Measurements from ENCODE around the gene SHC1. TPM values are rescaled to one million over a fixed set of nuclear protein-coding genes. Genes with fewer than 3 reads are reported as not detected.

SHC1 gene
- total RNA-seq, 1 donor from 2014 or later: 216 TPM

DNA sequence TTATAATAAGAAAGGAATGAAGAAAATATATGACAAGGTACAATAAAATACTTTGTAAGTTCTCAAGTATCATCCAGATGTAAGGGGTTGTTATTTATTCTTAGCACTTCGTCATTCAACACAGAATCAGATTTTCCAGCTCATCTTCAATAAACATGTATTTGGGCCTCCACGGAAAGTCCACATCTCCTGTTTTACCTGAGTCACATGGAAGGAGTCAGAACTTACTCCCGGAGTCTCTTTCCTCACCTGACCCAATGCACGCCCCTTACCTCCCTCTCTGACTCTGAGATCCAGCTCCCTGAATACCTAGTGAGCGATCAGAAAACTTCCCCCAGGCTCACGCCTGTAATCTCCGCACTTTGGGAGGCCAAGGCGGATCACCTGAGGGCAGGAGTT lies 32.6 kb downstream of the SHC1 start:
- DNase-seq (ENCODE audit: low spot score): no peak

DNA sequence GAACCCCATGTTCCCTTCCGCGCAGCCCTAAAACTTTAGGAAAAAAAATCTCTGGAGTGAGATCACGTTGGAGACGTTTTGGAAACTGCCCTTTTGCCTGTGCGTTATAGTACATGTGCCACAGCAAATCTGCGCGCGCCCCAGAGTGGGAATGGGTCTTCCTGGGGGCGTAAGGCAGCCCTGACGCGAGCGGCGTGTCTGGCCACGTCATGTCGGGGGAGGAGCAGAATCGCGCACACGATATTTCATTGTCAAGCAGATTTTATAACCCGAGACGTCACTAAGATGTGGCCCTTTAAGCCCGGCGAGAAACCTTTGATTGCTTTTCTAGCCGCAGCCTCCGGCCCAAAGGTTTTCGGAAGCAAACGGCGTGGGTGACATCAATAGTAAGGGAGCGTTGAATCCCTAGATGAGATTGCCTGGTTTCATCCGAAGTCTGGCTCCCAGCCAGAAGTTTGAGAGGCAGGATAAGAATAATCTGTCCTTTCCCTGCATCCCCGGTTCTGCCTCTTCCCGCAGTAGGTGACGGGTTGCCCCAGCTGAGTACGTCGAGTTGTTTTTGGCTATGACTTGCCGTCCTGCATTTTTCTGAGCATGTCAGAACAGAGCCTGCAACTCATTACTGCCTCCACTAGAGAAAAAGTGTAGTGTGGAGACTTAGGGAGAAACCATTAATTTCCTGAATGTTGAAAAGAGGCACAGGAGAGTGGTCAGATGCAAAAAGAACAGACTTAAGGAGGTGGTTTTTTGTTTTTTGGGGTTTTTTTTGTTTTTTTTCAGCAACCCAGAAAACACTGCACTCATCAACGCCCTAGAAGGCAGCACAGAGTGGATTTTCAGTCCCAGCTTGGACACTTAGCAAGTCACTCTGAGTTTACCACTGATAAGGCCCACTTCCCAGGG lies 33.2 kb downstream of the SHC1 start:
- DNase-seq (ENCODE audit: low spot score): peak; percentile 92

DNA sequence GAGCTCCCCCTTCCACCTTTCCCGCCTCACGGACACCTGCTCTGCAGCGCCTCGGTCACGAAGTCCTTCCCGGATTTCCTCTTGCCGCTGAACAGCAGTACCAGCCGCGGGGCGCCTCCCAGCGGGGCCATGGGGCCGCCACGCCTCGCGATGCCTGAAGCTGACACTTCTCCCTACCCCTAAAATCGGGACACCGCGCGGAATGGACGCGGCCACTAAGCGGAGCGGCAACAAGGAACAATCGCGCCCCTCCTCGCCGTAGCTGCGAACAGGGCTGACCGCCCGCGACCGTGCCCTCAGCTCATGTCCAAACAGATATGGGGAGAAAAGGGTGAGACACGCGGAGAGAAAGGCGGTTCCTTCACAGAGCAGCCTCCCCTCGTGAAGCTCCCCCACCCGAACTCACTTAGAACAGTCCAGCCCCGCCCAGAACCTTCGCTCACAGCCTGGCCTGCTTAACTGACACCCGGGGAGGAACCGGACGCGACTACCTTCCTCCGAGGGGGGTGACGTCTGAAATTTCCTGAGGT lies 33.9 kb downstream of the SHC1 start, which contains the start of gene PMVK:
TSS of gene PMVK (minus strand) at position 165 of the 530 bp plus-strand sequence. CDS start at position 131, 34 bp downstream.
- DNase-seq (ENCODE audit: low spot score): peak; percentile 98

DNA sequence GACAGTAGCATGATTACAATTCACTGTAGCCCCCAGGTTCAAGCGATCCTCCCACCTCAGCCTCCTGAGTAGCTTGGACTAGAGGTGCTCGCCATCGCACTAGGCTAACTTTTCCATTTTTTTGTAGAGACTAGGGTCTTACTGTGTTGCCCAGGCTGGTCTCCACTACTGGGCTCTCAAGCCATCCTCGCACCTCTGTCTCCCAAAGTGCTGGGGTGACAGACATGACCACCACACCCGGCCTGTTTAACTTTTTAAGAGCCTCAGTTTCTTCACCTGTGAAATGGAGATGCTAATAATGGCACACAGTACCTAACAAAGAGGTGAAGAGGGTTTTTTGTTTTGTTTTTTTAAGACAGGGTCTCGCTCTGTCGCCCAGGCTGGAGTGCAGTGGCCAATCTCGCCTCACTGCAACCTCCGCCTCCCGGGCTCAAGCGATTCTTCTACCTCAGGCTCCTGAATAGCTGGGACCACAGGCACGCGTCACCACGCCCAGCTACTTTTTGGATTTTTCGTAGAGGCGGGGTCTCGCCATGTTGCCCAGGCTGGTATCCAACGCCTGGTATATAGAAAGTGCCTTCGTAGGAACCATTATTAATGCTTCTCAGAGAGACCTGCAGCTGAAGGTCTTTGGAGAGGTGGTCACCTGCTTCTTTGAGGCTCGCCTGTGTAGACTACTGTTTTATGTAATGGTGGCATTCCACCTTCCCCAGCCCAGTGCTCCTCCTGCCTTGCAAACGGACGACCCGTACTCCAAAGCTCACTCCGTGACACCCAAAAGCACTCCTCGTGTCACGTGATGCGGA lies 34.6 kb downstream of the SHC1 start:
- no peak for DNase-seq (ENCODE audit: low spot score)

DNA sequence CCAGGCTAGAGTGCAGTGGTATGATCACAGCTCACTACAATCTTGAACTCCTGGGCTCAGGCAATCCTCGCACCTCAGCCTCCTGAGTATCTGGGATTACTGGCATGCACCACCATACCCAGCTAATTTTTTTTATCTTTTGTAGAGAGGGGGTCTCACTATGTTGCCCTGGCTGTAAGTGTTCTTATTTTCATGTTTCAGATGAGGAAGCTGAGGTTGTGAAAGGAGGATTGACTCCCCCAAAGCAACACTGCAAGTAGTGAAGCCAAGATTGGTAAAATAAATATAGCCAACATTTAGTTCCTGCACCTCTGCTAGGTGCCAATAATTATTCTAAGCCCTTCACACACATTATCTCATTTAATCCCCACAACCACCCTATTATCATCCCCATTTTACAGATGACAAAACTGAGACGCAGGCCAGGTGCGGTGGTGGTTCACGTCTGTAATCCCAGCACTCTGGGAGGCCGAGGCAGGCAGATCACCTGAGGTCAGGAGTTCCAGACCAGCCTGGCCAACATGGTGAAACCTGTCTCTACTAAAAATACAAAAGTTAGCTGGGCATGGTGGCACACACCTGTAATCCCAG lies 36.1 kb downstream of the SHC1 start:
- DNase-seq (ENCODE audit: low spot score): no peak

DNA sequence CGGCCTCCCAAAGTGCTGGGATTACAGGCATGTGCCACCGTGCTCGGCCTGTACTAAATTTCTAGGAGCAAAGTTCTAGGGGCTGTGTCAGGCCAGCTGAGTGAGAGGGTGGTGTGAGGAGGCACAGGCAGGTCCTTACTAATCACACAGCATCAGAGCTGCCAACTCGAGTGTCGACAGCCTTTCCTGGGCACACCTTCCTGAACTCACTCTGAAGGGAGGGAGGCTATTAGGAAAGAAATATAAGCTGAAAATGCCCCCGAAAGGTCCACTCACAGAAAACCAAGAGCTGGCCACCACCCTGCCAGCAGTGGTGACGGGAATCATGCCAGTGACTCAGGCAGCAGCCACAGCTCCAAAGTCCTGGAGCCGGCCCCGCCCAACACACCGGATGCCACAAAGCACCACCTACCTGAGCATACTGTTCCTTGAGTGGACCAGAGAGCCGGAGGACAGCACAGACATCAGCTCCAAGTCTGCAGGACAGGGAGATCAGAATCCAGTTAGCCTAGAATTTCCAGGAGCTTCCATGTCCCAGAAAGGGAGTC lies 38.5 kb downstream of the SHC1 start:
- peak; percentile 81 for DNase-seq (ENCODE audit: low spot score)

DNA sequence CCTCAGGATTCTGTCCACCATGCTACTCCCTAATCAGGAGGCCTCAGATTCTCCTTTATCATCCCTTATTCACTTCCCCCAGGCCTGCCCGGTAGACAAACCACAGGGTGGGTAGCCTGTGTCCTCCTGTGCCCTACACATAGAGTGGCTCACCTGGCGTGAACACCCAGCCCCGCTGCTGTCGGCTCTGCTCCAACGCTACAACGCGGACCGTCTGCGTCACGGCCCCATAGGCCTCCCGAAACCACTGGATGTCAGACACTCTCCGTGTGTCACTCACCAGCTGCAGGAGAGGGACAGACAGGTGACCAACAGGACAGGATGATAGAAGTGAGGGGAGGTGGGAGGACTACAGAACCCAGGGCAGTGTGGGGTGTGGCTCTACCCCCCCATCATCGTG lies 44.3 kb downstream of the SHC1 start:
- DNase-seq (ENCODE audit: low spot score): no peak

DNA sequence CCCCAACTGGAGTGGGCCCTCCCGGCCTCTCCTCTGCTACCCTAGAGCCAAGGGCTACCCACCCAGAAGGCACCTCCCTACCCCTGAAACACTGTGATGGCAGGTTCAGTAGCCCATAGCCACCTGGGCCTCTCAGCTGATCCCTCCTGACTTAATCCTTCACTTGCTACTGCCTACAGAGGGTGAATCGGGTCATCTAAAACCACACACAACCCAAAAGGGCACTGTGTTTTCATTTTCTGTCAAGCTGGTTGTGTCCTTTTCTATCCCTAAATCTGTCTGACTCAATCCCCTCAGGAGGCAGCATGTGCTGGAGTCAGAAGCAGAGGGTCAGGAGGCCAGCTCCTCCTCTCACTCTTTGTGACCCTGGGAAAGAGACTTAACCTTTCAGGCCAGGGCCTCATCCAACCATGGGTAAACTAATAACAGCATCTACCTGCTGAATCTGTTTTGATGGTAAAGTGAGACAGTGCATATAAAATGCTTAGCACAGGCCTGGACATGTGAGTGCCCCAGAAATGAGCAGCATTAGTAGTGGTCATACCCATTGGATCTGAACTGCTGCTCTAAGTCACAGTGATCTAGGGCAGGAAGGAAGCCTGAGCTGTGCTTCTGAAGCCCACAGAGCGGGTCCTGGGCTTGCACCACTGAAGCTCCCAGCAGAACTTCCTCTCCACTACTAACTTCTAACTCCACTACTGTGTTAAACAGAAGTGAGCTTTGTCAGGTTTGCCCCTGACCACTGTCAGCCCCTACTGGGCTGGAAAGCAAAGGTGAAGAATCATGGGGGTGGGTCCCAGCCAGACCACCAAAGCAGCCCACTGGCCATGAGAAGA lies 45.0 kb downstream of the SHC1 start:
- no peak for DNase-seq (ENCODE audit: low spot score)

DNA sequence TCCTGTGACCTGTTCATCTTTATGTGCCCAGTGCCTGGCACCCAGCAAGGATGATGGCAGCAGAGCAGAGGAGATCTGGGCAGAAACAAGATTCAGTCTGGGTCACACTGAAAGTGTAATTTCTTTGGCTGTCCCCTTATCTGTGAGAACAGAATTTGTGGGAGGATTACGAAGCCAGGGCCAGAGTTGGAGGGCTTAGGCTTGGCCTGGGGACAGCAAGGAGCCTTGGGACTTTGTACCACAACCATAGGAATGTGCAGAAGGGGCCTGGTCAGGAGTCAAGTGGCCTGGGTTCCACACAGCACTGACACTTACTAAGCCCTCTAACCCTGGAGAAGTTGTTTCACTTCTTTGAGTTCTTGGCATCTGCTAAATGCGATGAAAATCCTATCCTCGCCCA lies 46.9 kb downstream of the SHC1 start:
- DNase-seq (ENCODE audit: low spot score): no peak

DNA sequence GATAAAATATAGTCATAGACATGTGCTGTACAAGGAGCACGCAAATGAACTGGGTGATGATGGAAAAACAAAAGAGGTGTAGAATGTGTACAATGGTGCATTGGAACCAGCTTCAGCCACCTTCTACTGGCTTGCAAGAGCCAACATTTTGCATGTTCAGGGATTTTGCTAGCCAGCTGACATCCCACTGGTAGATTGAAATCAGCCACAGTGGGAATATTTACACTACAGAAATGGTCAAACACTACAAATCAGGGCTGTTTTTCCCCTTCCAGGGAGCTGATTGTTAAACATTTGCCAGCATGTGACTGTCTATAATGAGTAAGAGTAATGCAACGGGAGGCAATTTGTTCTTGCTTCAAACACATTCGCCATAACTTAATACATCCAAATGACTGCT lies 57.3 kb downstream of the SHC1 start:
- no peak for DNase-seq (ENCODE audit: low spot score)

DNA sequence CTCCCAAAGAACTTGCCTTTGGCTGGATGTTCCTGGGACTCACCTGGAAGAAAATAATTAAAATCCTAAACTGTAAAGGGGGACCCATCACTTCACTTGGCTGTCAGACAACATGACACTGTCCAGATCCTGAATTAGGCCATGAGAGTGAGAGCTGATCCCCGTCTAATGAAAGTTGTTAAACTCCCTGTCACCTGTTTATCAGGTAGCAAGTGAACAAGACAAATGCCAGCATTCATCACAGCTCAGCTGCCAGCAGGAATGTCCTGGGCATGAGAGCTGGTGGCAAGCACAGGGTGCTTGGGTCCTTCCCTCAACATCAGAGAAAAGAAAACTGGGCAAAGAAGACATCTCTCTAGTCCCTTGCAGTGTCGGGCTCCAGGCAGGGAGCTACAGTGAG lies 57.8 kb downstream of the SHC1 start:
- no peak for DNase-seq (ENCODE audit: low spot score)

Other genes starting within 250 kb of the SHC1 start
- 5.4 TPM for gene KCNN3, start 100.5 kb downstream of the SHC1 start, total RNA-seq
- 41.8 TPM for gene PMVK, start 34.0 kb downstream of the SHC1 start, total RNA-seq
- 71.2 TPM for gene PBXIP1, start 14.6 kb downstream of the SHC1 start, total RNA-seq
- gene PYGO2, start 9.0 kb downstream of the SHC1 start, total RNA-seq: 35.8 TPM
- 24.8 TPM for gene CKS1B, start 3.9 kb upstream of the SHC1 start, total RNA-seq
- 48.3 TPM for gene FLAD1, start 12.6 kb upstream of the SHC1 start, total RNA-seq
- 0.94 TPM for gene LENEP, start 22.8 kb upstream of the SHC1 start, total RNA-seq
- 92.8 TPM for gene ZBTB7B, start 32.1 kb upstream of the SHC1 start, total RNA-seq
- gene DCST2, start 63.0 kb upstream of the SHC1 start, total RNA-seq: 1.2 TPM
- gene DCST1, start 63.1 kb upstream of the SHC1 start, total RNA-seq: not detected
- 152 TPM for gene ADAM15, start 80.6 kb upstream of the SHC1 start, total RNA-seq
- gene EFNA4, start 93.0 kb upstream of the SHC1 start, total RNA-seq: 11.2 TPM
- gene EFNA3, start 108.1 kb upstream of the SHC1 start, total RNA-seq: 1.1 TPM
- gene EFNA1, start 157.1 kb upstream of the SHC1 start, total RNA-seq: 111 TPM
- gene SLC50A1, start 165.1 kb upstream of the SHC1 start, total RNA-seq: 63.4 TPM
- 75.4 TPM for gene DPM3, start 169.8 kb upstream of the SHC1 start, total RNA-seq
- gene KRTCAP2, start 202.6 kb upstream of the SHC1 start, total RNA-seq: 293 TPM
- gene TRIM46, start 203.1 kb upstream of the SHC1 start, total RNA-seq: 1.6 TPM
- 54.6 TPM for gene THBS3, start 237.2 kb upstream of the SHC1 start, total RNA-seq
- 31.6 TPM for gene MTX1, start 237.9 kb upstream of the SHC1 start, total RNA-seq